ENCODE results near the gene CD44.

Gene CD44

DNA sequence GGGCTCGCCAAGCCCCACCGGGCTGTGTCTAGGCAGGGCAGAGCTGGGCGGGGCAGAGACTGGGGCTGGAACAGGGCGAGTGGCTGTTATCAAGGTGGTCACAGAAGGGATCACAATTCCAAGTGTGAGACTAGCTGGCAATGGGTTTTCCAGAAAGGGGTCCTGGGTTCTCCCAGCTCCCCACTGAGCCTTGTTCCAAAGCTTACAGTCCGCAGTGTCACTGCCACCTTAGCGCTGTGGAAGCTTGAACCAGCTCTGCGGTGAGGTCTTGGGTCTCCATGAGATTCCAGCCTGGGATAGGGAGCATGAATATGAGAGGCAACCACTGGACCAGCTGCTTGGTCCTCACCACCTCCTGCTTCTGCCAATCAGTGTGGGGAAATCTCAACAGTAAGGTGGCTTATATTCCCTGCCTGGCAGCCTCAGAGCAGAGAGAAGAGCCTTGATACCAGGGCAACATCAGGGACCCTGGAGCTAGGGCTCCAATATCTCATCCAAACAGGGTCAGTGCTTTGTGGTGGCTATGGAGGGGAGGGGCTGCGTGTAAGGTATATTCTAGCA is 831 bp downstream of the CD44 start:
- peak; percentile 46 for DNase-seq (ENCODE audit: low read depth)

GRCh38 chr11:35141071-35141470 is 2.1 kb downstream of the CD44 start:
- DNase-seq (ENCODE audit: low read depth): no peak

DNA sequence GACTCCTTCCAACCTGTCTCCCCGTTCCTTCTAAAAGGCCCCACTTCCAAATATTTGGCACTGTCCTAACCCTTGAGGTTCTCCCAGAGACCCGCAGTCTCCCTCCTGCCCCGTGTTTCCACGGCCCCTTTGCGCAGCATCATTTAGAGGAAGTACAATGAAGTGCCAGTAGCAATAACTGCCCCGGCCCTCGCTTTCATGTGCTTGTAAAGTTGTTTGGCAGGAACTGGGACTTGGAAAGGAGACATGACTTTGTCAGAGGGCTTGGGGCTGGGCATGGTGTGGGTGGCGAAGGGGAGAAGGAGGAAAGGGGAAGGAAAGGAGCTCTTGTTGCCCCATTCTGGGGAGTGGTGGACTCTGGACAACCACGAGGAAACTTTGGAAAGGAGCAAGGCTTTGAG is 2.6 kb downstream of the CD44 start:
- DNase-seq (ENCODE audit: low read depth): no peak

DNA sequence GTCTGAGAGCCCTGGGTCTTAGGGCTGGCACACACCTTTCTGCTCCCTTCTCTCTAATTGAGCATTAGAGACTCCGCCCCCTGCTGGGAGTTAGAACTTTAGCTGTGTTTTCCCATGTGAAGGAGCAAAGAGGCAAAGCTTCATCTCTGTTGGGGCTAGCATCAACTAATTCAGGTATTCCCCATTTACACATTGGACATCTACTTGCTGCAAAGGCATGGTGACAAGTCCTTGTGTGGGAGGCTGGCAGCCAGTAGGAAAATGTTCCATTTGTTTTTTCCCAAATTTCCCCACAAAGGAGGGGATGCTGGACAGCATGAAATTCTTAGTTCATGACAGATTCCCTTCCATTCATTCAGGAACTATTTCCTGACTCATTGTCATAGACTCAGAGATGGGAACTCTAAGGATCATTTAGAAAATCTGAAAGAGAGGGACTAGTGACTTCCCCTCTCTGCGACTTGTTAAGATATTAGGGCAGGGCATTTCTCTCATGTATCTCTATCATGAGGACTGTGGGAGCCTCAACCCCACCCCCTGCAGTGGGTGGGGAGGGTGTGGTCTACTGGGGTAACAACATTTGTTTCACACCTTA is 3.6 kb downstream of the CD44 start:
- no peak for DNase-seq (ENCODE audit: low read depth)

DNA sequence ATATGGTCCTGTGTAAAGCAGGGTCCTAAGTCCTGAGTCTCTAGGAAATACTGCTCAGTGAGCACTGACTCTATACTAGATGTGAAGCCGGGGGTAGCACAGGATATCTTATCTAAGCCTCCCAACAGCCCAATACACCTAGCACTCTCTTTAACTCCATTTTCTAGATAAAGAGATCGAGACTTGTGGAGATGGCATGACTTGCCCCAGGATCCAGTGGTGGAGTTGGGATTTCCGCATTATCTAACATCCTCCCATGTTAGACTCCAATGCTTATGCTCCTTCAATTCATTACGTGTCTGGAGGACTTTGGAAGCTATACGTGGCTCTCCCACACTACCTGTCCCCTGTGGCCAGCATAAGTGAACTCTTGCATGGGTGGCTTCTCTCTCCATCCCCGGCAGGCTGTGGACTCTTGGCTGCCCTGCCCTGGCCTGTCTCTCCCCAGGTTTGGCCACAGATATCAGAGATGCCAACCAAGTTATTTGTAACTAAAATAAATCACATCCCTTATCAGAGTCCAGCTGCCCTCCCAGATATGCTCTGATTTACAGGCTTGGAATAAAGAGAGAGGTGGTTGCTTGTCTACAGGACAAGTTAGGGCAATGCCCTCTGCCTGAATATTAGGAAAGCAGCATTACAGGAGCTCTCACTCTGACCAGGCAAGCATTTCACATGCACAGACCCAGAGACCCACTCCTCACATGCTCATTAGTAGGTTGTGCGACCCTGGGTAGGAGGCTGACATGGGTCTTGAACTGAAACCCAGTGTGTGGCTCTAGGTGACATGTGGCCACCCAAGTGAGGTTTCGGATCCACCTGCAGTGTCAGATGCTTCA is 4.5 kb downstream of the CD44 start:
- DNase-seq (ENCODE audit: low read depth): no peak

GRCh38 chr11:35144136-35144741 is 5.3 kb downstream of the CD44 start:
- DNase-seq (ENCODE audit: low read depth): peak; percentile 77

DNA sequence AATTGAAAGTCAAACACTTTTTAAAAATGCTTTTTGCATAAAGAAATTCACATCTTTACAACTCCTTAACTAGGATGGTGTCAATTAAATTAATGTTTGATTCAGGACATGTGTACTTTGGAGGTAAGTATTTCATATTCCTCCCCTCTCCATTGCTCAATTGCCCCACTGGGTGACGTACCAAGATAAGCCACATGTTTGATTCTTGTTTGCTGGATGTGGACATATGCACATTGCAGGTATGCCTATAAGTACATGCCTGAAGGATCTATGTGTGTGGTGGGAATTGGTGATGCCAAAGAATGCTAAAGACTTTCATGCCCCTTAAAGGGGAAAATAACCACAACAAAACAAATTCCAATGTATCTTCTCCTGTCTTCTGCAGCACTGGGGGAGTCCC is 5.8 kb downstream of the CD44 start:
- peak; percentile 63 for DNase-seq (ENCODE audit: low read depth)

DNA sequence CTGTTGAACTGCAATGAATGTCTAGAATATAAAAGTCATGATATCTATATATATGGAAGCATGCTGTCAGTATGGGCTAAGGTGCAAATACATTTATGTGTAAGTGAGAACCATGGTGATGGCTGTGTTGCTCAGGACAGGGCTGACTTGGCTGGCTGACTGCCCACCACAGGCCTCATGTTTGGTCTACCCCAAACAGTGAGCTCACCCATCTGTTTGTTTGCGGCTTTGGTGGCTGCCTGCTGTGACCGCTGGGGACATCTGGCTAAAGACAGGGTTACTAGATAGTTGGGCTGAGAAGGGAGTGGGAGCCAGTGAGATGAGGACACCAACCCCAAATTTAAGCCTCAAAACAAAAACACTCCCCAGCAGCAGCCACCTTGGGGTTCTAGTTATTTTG is 6.3 kb downstream of the CD44 start:
- peak; percentile 44 for DNase-seq (ENCODE audit: low read depth)

DNA sequence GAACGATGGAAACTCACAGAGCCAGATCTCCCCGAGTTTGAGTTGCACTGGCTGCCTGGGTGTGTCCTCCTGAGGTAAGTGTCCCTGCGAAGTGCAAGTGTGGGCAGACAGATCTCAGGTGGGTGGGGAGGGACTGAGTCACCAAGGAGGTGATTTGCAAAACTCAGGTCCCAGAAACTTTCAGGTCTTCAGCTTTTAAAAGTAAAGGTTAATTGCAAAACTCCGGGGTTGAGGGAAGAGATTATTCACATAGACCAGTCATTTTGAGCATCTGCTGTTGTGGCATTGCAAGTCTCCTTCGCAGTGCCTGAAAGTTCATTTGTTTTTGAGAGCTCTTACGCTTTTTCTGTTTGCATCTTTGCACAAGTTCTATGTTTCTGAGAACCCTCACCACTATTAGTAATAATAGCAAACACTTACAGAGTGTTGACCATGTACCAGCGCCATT is 7.1 kb downstream of the CD44 start:
- DNase-seq (ENCODE audit: low read depth): no peak

GRCh38 chr11:35146711-35147110 is 7.7 kb downstream of the CD44 start:
- no peak for DNase-seq (ENCODE audit: low read depth)

- no peak for DNase-seq (ENCODE audit: low read depth)
Observed at GRCh38 chr11:35147235-35147634, 8.3 kb downstream of the CD44 start.

- no peak for DNase-seq (ENCODE audit: low read depth)
Observed at GRCh38 chr11:35148163-35148837, 9.3 kb downstream of the CD44 start.

GRCh38 chr11:35150454-35150853 is 11.5 kb downstream of the CD44 start:
- DNase-seq (ENCODE audit: low read depth): no peak

DNA sequence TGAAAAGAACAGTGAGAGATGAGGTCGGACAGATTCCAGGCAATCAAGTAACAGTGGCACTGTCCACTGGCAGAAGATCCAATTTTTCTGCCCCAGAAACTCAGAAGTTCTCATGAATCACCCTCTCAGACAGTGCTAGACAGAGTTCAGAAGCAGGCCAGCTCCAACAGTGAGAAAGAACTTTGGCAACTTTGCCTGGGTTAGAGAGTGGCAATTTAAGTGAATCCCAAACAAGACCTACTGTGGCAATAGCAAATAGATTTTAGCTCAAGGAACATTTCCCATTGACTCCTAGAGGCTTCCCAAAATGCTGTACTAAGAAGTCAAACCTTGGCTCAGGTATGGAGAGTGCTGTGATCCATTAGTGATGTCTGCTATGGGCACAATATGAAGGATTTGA is 12.3 kb downstream of the CD44 start:
- DNase-seq (ENCODE audit: low read depth): no peak

DNA sequence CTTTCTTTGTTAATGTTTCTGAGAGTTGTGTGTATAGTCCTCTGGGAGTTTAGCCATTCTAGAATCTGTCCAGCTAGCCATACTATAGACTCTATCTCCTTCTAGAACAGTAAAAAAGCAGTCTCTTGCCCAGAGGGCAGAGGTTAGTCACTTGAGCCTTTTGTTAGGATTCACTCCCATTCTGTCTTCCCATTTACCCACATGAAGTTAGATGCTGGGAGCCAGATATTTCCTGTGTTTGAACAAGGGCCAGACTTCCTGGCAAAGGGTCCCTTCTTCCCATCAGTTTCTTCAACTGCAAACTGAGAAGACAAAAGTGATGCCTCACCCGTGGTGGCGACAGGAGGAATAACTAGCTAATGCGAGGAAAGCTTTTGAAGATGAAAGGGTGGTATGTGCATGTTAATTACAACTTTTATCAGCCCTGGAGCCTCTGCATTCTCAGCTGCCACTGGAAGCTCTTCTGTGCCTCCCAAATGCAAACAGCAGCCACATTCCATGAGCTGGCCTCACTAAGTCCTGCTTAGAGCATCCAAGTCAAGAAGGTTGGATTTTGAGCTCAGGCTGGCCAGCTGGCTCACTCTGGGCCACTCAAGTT is 12.8 kb downstream of the CD44 start:
- DNase-seq (ENCODE audit: low read depth): no peak

DNA sequence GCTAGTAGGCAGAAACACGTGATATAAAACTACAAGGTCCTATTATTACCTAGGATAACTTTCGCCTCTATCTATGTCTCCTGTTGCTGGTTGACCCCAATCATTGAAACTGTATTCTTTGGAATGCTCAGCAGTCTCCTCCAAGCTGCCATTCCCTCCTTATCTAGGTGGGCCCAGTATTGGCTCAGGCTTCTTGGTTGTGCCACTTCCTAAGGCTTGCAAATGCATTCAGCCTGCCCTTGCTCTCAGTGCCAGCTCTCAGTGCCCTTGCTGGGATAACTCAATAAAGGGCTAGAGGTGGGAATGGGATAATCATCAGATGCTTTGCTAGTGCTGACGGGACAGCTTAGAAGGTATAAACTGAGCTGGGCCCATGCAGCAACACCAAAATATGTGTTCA is 13.6 kb downstream of the CD44 start:
- DNase-seq (ENCODE audit: low read depth): no peak

DNA sequence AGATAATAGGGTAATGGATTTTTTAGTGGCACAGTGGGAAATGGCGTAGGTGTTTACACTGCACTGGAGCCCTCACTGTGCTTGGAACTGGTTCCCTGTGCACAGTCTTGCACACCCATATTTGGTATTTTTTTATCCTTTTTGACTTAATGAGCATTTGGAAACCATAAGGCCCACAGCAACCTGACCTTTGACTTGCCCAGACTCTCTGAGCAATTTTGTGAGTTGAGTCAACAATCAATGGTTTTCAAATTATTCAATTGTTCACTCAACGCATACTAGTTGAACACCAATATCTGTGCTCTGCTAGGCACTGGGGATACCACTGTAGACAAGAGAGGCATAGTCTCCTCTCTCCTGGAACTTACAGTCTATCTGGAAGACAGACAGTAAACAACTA is 14.3 kb downstream of the CD44 start:
- no peak for DNase-seq (ENCODE audit: low read depth)

DNA sequence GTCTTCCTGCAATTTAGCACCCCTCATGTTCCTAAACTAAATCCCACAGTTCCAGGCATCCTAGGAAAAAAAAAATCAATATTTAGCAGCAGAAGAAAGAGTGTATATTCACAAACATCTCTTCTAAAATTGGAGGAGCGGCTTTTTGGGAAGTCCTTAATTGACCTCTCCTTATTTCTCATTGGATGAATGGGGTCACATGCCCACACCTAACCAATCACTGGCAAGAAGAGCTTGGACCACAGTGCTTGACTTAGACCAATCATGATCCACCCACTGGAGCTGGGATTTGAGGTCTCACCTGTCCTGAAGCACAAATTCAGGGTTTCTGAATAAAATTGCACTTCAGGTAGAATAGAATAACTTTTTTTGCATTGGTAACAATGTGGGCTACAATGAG is 16.0 kb downstream of the CD44 start:
- DNase-seq (ENCODE audit: low read depth): no peak

DNA sequence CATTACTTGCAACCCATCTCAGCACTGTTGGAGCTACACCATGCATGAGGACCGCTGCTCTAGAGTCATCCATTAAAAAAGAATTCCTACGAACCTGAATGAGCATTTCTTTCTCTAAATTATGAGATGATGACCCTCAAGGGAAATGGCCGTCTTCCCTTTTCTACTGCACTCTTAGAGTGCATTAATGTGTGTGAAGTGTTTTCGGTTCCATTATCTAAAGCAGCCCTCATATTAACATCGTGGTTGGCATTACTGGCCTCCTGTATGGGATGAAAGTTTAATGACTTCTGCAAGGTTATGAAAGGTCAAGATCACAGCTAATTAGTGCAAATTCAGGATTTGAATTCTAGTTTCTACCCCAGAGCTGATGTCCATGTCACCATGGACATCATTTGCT is 16.7 kb downstream of the CD44 start:
- DNase-seq (ENCODE audit: low read depth): no peak

DNA sequence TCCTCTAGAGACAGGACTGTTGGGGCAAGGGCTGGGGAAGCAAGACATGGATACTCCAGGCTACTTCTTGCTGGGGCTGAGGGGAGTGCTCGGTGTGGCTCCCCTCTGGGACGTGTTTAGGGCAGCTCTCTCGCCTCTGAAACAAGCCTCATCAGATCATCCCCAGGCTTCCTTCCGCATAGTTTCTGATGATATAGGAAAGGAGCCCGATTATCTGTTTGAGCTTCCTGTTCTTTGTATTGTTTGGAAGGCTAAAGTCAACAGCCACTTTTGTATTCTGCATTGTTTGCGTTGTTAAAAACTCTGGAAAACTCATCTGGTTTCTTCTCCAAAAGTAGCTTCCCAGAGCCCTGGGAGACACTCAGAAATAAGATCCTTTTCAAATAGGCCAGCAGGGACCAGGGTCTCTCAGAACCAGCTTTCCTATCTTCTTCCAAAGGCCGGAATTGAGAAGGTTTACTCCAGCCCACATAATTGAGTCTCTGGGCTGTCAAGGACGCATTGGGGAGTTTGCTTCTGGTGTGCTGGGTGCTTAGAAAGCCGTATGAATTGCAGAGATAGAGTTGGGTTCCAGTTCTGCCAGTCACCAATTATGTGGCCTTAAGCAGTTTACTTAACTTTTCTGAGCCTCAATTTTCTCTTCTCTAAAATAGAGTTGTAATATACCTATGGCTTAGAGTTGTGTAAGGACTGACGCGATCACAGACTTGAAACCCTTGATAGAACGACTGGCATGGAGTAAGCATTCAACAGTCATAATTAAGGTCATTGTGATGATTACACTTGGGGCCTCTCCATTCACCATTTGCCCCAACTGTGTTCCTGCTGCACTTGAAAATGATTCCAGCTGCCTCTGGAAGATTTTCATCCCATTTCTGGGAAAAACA is 19.1 kb downstream of the CD44 start:
- no peak for DNase-seq (ENCODE audit: low read depth)

All from fibroblast of gingiva (primary cell).